Activated CD4-positive, alpha-beta T cell treated with anti-CD3 and anti-CD28 coated beads, Interleukin-2, amount 50 U/mL, for 1 hour (primary cell): ENCODE results near the gene PLGRKT.
A peak's percentile ranks its signal among the peaks of the same experiment; 100 is the strongest.
"Not testable (repeated sequence)": the region's sequence is repeated elsewhere in the genome, so short reads cannot be mapped to it uniquely, and the experiment has no call there.

Experiments used
- DNase-seq: peaks from one replicate; pipeline ENCODE4 v3.0.0-alpha.2; 2020

Gene PLGRKT

GRCh38 chr9:5450359-5451091 is 12.8 kb upstream of the PLGRKT start, which contains the start of gene CD274:
Gene CD274 (plus strand): TSS chr9:5450542. CDS start chr9:5456114, 5,572 bp downstream.
- DNase-seq, result peak; percentile 67

- no peak for DNase-seq
Measured at GRCh38 chr9:5449521-5450358, 12.0 kb upstream of the PLGRKT start.

- DNase-seq, result no peak
Measured at GRCh38 chr9:5448461-5449435, 11.0 kb upstream of the PLGRKT start.

- DNase-seq, result no peak
Measured at GRCh38 chr9:5448016-5448415, 10.3 kb upstream of the PLGRKT start.

GRCh38 chr9:5447337-5447736 is 9.6 kb upstream of the PLGRKT start:
- no peak for DNase-seq

- DNase-seq, result no peak
Measured at GRCh38 chr9:5446451-5447236, 8.9 kb upstream of the PLGRKT start.

- DNase-seq, result no peak
Measured at GRCh38 chr9:5445886-5446285, 8.2 kb upstream of the PLGRKT start.

- not testable (repeated sequence) for DNase-seq
Measured at GRCh38 chr9:5445096-5445495, 7.4 kb upstream of the PLGRKT start.

- no peak for DNase-seq
Measured at GRCh38 chr9:5443850-5444249, 6.1 kb upstream of the PLGRKT start.

GRCh38 chr9:5442400-5443011 is 4.8 kb upstream of the PLGRKT start:
- no peak for DNase-seq

GRCh38 chr9:5441043-5441442 is 3.3 kb upstream of the PLGRKT start:
- DNase-seq, result no peak

GRCh38 chr9:5440426-5440825 is 2.7 kb upstream of the PLGRKT start:
- DNase-seq, result no peak

GRCh38 chr9:5438301-5439162 is 807 bp upstream of the PLGRKT start:
- DNase-seq, result peak; percentile 51

- DNase-seq, result no peak
Measured at GRCh38 chr9:5436441-5436840, 1.3 kb downstream of the PLGRKT start.

- no peak for DNase-seq
Measured at GRCh38 chr9:5435912-5436311, 1.8 kb downstream of the PLGRKT start.

- not testable (repeated sequence) for DNase-seq
Measured at GRCh38 chr9:5433841-5434810, 3.6 kb downstream of the PLGRKT start.

- not testable (repeated sequence) for DNase-seq
Measured at GRCh38 chr9:5433328-5433727, 4.4 kb downstream of the PLGRKT start.

- not testable (repeated sequence) for DNase-seq
Measured at GRCh38 chr9:5432890-5433289, 4.8 kb downstream of the PLGRKT start.

- no peak for DNase-seq
Measured at GRCh38 chr9:5430912-5431311, 6.8 kb downstream of the PLGRKT start.
